ENCODE data around the gene PARP4.

- TF ChIP-seq POU6F1 (CRISPR knock-in tag; IDR thresholded peaks at IDR 0.05; ENCODE audit: borderline replicate concordance, low read depth) (no peak), CSDC2 (CRISPR knock-in tag; IDR thresholded peaks at IDR 0.05) (no peak), ARNTL (CRISPR knock-in tag; IDR thresholded peaks at IDR 0.05; ENCODE audit: borderline replicate concordance, low read depth) (no peak), ZFP3 (CRISPR knock-in tag; IDR thresholded peaks at IDR 0.05) (no peak), TSHZ2 (CRISPR knock-in tag; IDR thresholded peaks at IDR 0.05) (no peak), CSRNP3 (CRISPR knock-in tag; IDR thresholded peaks at IDR 0.05) (no peak), RARB (CRISPR knock-in tag; IDR thresholded peaks at IDR 0.05) (no peak), OSR1 (CRISPR knock-in tag; IDR thresholded peaks at IDR 0.05) (no peak), ZNF565 (CRISPR knock-in tag; conservative IDR thresholded peaks at IDR 0.05; ENCODE audit: low read depth) (no peak), PATZ1 (CRISPR knock-in tag; IDR thresholded peaks at IDR 0.05; ENCODE audit: borderline replicate concordance) (no peak), ZC3H10 (CRISPR knock-in tag; IDR thresholded peaks at IDR 0.05) (no peak)
These were observed 123.1 kb downstream of the PARP4 start for GRCh38 chr13:24389506-24389905.
